Measurements from ENCODE around the gene AADAT.

- no peak for TF ChIP-seq HCFC1 (IDR thresholded peaks at IDR 0.05; ENCODE audit: low read depth, low read length)
- no peak for TF ChIP-seq SMAD3 (CRISPR knock-in tag; conservative IDR thresholded peaks at IDR 0.05)
- TF ChIP-seq FOXK1 (CRISPR knock-in tag; IDR thresholded peaks at IDR 0.05; ENCODE audit: borderline replicate concordance), result no peak
- no peak for TF ChIP-seq CREB1 (IDR thresholded peaks at IDR 0.05)
- no peak for TF ChIP-seq CREB1 (CRISPR knock-in tag; IDR thresholded peaks at IDR 0.05)
- TF ChIP-seq, protein P1, sequence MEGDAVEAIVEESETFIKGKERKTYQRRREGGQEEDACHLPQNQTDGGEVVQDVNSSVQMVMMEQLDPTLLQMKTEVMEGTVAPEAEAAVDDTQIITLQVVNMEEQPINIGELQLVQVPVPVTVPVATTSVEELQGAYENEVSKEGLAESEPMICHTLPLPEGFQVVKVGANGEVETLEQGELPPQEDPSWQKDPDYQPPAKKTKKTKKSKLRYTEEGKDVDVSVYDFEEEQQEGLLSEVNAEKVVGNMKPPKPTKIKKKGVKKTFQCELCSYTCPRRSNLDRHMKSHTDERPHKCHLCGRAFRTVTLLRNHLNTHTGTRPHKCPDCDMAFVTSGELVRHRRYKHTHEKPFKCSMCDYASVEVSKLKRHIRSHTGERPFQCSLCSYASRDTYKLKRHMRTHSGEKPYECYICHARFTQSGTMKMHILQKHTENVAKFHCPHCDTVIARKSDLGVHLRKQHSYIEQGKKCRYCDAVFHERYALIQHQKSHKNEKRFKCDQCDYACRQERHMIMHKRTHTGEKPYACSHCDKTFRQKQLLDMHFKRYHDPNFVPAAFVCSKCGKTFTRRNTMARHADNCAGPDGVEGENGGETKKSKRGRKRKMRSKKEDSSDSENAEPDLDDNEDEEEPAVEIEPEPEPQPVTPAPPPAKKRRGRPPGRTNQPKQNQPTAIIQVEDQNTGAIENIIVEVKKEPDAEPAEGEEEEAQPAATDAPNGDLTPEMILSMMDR (IDR thresholded peaks at IDR 0.05 in 2 of 3, conservative IDR thresholded peaks at IDR 0.05 in 1 of 3; ENCODE audit: insufficient read depth in 2 of 3, low read depth in 1 of 3, low read length in 3 of 3), result peak; percentile 49 to 87 (median 67); a peak in 5 of 6 replicates
Observed at GRCh38 chr4:170047771-170048354, 41.9 kb downstream of the AADAT start.

All from K562 (cell line).